ENCODE data around the gene AMOTL2.

DNA sequence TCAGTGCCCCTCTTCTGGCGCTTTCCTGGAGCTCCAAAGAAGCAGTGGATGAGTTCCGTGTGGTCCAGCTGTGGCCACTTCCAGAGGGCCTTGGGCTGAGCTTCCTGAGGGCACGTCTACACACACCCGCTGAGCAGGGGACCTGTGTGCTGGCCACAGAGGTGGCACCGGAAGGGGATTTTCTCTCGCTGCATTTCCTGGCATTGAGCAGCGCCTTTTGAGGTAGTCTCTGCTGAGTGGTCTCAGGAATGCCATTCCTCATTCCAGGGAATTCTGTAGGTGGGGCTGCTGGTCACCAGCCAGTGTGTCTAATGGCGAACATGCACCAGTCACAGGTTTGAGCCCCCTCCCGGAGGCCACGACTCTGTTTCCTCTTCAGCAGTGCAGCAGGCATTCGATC is 48.1 kb downstream of the AMOTL2 start:
- TF ChIP-seq, protein P1, sequence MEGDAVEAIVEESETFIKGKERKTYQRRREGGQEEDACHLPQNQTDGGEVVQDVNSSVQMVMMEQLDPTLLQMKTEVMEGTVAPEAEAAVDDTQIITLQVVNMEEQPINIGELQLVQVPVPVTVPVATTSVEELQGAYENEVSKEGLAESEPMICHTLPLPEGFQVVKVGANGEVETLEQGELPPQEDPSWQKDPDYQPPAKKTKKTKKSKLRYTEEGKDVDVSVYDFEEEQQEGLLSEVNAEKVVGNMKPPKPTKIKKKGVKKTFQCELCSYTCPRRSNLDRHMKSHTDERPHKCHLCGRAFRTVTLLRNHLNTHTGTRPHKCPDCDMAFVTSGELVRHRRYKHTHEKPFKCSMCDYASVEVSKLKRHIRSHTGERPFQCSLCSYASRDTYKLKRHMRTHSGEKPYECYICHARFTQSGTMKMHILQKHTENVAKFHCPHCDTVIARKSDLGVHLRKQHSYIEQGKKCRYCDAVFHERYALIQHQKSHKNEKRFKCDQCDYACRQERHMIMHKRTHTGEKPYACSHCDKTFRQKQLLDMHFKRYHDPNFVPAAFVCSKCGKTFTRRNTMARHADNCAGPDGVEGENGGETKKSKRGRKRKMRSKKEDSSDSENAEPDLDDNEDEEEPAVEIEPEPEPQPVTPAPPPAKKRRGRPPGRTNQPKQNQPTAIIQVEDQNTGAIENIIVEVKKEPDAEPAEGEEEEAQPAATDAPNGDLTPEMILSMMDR (IDR thresholded peaks at IDR 0.05; ENCODE audit: low read depth, low read length, poor library complexity, severe bottlenecking), result no peak
- TF ChIP-seq EZH2phosphoT487 (IDR thresholded peaks at IDR 0.05; ENCODE audit: borderline replicate concordance, low read length), result no peak

All from DOHH2 (cell line).